GM06990 (cell line): Measurements from ENCODE around the gene ALS2CL.

Source experiments
- DNase-seq: peaks from one replicate; pipeline ENCODE4 v3.0.0-alpha.2; 2011; ENCODE audit not compliant: insufficient read length; ENCODE audit errors: extremely low read depth
- H3K27me3 ChIP-seq: replicated peaks from 2 replicates; pipeline ENCODE4 v1.6.0; 2011; ENCODE audit warnings: low read length; ENCODE audit not compliant: control insufficient read depth, insufficient read depth
- H3K36me3 ChIP-seq: 2 replicates; pipeline ENCODE4 v1.5.1; 2011; ENCODE audit warnings: low read length; ENCODE audit not compliant: control insufficient read depth, insufficient read depth
- H3K4me3 ChIP-seq: replicated peaks from 2 replicates; pipeline ENCODE4 v1.5.1; 2011; ENCODE audit warnings: low read depth, mild to moderate bottlenecking, control low read depth, low read length
- TF ChIP-seq, protein P1 (sequence below): IDR thresholded peaks from 2 replicates; pipeline ENCODE4 v1.5.1; 2011; ENCODE audit warnings: low read length, control low read depth, mild to moderate bottlenecking, inconsistent platforms; ENCODE audit not compliant: insufficient read depth, poor library complexity, severe bottlenecking

Gene ALS2CL

DNA sequence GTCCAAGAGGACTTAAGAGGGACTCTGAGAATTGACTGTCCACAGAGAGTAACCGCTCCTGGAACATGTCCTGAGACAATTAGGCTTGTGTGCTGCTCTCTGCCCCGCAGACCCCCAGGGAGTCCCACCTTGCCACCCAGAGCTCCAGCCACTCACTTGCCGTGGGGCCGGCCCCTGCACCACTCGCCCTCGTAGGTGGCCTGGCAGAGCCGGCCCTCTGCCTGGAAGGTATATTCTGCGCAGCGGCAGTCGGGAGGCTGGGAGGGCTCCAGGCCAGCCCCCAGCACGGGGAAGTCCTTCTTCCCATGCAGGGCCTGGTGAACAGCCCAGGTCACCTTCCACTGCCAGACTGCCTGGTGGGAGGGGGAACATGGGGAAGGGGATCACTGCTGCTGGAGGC is 10.5 kb downstream of the ALS2CL start:
- TF ChIP-seq, protein P1, sequence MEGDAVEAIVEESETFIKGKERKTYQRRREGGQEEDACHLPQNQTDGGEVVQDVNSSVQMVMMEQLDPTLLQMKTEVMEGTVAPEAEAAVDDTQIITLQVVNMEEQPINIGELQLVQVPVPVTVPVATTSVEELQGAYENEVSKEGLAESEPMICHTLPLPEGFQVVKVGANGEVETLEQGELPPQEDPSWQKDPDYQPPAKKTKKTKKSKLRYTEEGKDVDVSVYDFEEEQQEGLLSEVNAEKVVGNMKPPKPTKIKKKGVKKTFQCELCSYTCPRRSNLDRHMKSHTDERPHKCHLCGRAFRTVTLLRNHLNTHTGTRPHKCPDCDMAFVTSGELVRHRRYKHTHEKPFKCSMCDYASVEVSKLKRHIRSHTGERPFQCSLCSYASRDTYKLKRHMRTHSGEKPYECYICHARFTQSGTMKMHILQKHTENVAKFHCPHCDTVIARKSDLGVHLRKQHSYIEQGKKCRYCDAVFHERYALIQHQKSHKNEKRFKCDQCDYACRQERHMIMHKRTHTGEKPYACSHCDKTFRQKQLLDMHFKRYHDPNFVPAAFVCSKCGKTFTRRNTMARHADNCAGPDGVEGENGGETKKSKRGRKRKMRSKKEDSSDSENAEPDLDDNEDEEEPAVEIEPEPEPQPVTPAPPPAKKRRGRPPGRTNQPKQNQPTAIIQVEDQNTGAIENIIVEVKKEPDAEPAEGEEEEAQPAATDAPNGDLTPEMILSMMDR = no peak
- no peak for DNase-seq

DNA sequence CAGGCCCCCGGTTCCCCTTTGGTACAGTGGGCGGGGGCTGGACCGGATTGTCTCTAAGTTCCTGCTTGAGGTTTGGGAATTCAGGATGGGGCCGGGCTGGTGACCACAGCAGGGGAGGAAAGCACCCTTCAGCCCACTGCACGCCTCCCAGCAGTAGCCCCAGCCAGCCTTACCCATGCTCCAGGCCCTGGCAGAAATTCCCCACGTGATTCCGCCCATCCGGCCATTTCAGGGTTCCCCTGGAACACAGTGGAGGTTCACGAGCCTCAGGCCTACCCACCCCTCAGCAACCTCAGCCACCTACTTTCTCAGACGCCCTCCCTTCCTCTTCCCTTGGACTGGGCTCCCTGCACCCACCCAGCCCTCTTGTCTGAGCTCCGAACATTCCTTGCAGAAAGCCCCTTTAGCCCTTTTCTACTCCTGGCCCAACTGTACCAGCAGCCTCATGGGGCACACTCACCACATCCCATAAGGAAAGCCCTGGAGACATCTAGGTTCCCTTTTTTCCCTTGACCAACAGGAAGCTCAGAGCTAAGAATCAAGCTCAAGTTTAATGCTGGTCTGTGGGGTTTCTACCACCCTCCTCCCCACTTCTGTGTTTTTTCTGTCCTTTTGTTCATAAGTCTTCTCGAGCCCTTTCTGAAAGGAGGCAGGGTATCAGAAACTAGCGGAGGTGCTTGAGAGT is 11.5 kb downstream of the ALS2CL start:
- Histone ChIP-seq H3K4me3 (no peak overlapping the region), H3K36me3 (no peaks in the 10 kb centered on the region), H3K27me3 (no peaks in the 10 kb centered on the region; the same call in 1 of the 2 replicates)
- TF ChIP-seq, protein P1 = no peak
- DNase-seq = no peak

More for the DNA sequence above, 10.5 kb downstream of the ALS2CL start:
- H3K36me3 ChIP-seq = no peaks in the 10 kb centered on the region
- no peak overlapping the region for H3K4me3 ChIP-seq
- no peaks in the 10 kb centered on the region; the same call in 1 of the 2 replicates for H3K27me3 ChIP-seq

DNA sequence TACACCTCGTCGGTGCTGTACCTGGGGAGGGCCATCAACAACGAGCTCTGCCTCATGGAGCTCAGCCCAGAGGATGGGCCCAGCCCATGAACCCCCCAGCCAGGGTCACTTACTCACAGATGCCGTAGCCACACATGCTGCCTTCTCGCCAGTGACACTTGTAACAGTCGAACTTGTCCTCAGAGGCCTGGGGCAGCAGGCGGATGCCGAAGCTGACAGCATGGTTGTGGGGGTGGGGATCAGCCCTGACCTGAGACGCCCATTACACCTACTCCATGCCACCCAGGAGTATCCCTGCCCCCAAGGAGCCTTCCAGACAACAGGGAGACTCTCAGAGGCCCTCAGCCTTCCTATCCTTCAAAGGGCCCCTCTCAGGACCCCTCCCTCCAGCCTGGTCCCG is 12.1 kb downstream of the ALS2CL start:
- H3K27me3 ChIP-seq = no peaks in the 10 kb centered on the region; the same call in 1 of the 2 replicates

DNA sequence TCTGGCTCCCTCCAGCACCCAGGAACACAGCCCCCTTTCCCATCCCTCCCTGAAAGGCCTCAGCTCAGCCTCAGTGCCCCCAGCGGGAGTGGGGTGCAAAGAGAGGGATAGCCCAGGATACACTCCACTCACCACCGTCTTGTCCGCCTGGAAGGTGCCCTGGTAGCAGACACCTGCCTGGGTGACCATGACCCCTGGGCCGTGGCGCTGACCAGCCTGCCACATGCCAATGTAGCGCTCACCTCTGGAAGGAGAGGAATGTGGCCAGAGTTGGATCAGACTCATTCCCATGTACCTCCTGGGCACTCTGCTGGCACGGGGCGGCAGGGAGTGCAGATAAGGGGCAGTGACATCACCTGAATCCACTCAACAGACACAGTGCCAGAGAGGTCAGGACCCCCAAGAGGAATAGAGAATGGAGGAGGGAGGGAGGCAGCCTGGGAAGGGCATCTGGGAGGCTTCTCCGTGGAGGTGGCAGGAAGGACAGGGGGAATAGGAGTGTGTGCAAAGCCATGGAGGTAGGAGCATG is 13.1 kb downstream of the ALS2CL start:
- Histone ChIP-seq H3K36me3 (no peaks in the 10 kb centered on the region), H3K27me3 (no peaks in the 10 kb centered on the region; the same call in 1 of the 2 replicates), H3K4me3 (no peak overlapping the region)
- DNase-seq = no peak
- TF ChIP-seq, protein P1 = no peak

More for the DNA sequence above, 12.1 kb downstream of the ALS2CL start:
- Histone ChIP-seq H3K36me3 (no peaks in the 10 kb centered on the region), H3K4me3 (no peak overlapping the region)
- TF ChIP-seq, protein P1 = no peak
- no peak for DNase-seq

DNA sequence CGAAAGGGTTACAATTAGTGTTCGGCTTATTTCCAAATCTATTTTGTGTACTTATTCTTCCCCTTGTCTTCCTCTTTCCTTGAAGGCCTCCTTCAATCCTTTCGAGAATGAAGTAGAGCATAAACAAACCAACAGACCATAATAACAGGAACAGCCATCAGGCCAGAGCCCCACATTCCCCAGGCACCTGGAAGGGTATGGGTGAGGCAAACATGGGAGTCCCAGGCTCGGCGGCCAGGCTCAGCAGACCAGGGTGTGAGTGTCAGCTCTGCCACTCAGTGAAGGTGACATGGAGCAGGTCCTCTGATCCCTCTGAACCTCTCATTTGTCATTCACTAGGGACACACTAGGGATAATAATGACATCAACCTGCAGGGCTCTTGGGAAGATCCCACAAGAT is 13.8 kb downstream of the ALS2CL start:
- Histone ChIP-seq H3K4me3 (no peak overlapping the region), H3K27me3 (no peaks in the 10 kb centered on the region; the same call in 1 of the 2 replicates), H3K36me3 (no peaks in the 10 kb centered on the region)
- TF ChIP-seq, protein P1 = no peak
- no peak for DNase-seq
